Heart left ventricle (tissue), 16 donors: ENCODE data around the gene OR52E1. TPM values are rescaled to one million over a fixed set of nuclear protein-coding genes. Genes with fewer than 3 reads are reported as not detected.

Experiments used
- ATAC-seq, 4 donors: fragments of 200-7000 bp; cut with Tn5 transposase; one replicate each; pipeline ENCODE4 v1.9.1; 2020 to 2022; ENCODE audit warnings: moderate library complexity in 4 of 4, mild to moderate bottlenecking in 3 of 4, moderate number of reproducible peaks in 1 of 4
- DNase-seq, 5 donors: peaks; one replicate each; pipeline ENCODE4 v3.0.0-alpha.2; 2020
- H3K27ac ChIP-seq, 12 donors: fragments of 200-600 bp; sonication (generic) in 4 of 12; one replicate each; pipeline versions ENCODE4 v1.5.0 to v1.8.0; 2016 to 2022; ENCODE audit warnings: mild to moderate bottlenecking in 2 of 12
- H3K27me3 ChIP-seq, 9 donors: fragments of 200-600 bp; sonication (generic) in 2 of 9; one replicate each; pipeline versions ENCODE4 v1.5.1 to v1.8.0; 2016 to 2022; ENCODE audit warnings: mild to moderate bottlenecking in 3 of 9
- H3K36me3 ChIP-seq, 9 donors: fragments of 200-600 bp; sonication (generic) in 2 of 9; one replicate each; pipeline versions ENCODE4 v1.5.0 to v1.8.0; 2018 to 2022; ENCODE audit warnings: mild to moderate bottlenecking in 2 of 9
- H3K4me1 ChIP-seq, 12 donors: fragments of 200-600 bp; sonication (generic) in 4 of 12; one replicate each; pipeline versions ENCODE4 v1.5.0 to v1.8.0; 2016 to 2022; ENCODE audit warnings: mild to moderate bottlenecking in 3 of 12
- H3K4me3 ChIP-seq, 12 donors: fragments of 200-600 bp; sonication (generic) in 4 of 12; one replicate each; pipeline versions ENCODE4 v1.5.0 to v1.8.0; 2017 to 2022; ENCODE audit warnings: mild to moderate bottlenecking in 9 of 12, moderate library complexity in 4 of 12
- H3K9me3 ChIP-seq, 12 donors: fragments of 200-600 bp; sonication (generic) in 4 of 12; one replicate each; pipeline versions ENCODE4 v1.5.0 to v1.8.0; 2016 to 2022; ENCODE audit warnings: mild to moderate bottlenecking in 1 of 12
- POLR2A ChIP-seq, 2 donors: fragments of 450-650 bp; IDR thresholded peaks; one replicate each; pipeline ENCODE4 v1.6.1; 2017; ENCODE audit warnings: antibody characterized with exemption in 2 of 2, mild to moderate bottlenecking in 2 of 2, moderate library complexity in 2 of 2
- WGBS, 4 donors: extraction: QIAGEN DNeasy Blood & Tissue Kit in 2 of 4; methylation state at CpG; one replicate each; pipeline versions ENCODE4 v1.1.5 to v1.1.7; 2013 to 2018; 5-methylcytosine and 5-hydroxymethylcytosine counted together
- intact Hi-C, 10 donors: fragments of 100-400 bp; cut with DNase I; formaldehyde crosslinking; loops; one replicate each; pipeline versions ENCODE4 v1.11.1 to v1.14.2; 2022
- polyA plus RNA-seq, 2 donors: library from polyadenylated mRNA; stranded (reverse); fragments of 200-250 nt; gene quantifications; one replicate each; pipeline ENCODE4 v1.2.3, GENCODE V29; 2013
- total RNA-seq, 9 donors: library from RNA; depleted of rRNA in 2 of 9; stranded (reverse); fragments of >200 nt in 2 of 9; fragmentation: NEBNext Ultra II Directional in 3 of 9; extraction: Animal tissue kit (Norgen Biotek cat#: 25700) in 3 of 9; gene quantifications; one replicate each; pipeline versions ENCODE4 v1.1.0 to v1.2.4, GENCODE V29; 2016 to 2023
- TF ChIP-seq, protein P1 (sequence below), 12 donors: fragments of 200-600 bp; sonication (generic) in 4 of 12; IDR thresholded peaks; one replicate each; pipeline versions ENCODE4 v1.5.0 to v1.8.0; 2018 to 2022; ENCODE audit warnings: antibody characterized with exemption in 12 of 12, mild to moderate bottlenecking in 5 of 12
- donor health status: ischemic (EF 13 %, LVEDD 7.1; RV severe dilation, severe dysfunction).
- donor health status: healthy with polysubstance abuse.
- donor health status: DM: no; HTN: yes; CAD: no.
- donor health status: DM: no; HTN: no; CAD: no.
- donor health status: ischemic (EF 25% LVEDD 6.9; RV normal size, moderate dysfunction).
- donor health status: ischemic (EF 25% LVEDD 5.7; RV mildly dilated, moderate dysfunction).
- donor health status: healthy.
- donor health status: DM: yes; HTN: yes; CAD: no.
- donor health status: ischemic (EF 35%, LVEDD 5.7; RV mildly dilated, moderate dysfunction).
- donor health status: nonischemic (EF 11% LVEDD 7.7; RV severe dilation, severe dysfunction).
- donor health status: DM: yes; HTN: yes; CAD: no.
- donor health status: PGD.
- donor health status: ischemic (EF 29% LVEDD 5.4; RV normal size, mild dysfunction).
- donor health status: nonischemic (EF 23%, LVEDD 6.1; RV moderate dilation, normal function).

OR52E1 gene
- total and polyA plus RNA-seq, 11 donors = not detected

DNA sequence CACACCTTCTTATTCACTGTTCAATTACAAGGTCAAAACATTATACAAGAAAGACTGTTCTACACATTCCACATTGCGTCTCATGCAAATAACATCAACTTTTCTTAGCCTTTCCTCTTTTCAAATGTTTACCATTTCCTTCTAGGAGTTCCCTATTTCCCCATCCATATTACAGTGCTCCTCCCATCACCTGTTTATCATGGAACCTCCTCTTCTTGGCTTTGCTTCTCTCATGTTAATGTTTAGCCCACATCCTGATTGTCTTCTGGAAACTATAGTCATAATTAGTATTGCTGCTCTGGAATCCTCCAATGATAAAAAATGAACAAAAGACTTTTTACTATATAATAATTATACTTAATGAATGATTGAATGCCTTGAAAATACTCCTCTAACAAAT lies 21.3 kb downstream of the OR52E1 start:
- ATAC-seq (no peak), DNase-seq (no peak)
- Histone ChIP-seq H3K36me3 (no peaks in the 10 kb centered on the region), H3K4me1 (no peaks in the 10 kb centered on the region), H3K4me3 (no peak overlapping the region), H3K27me3 (no peaks in the 10 kb centered on the region), H3K9me3 (no peaks in the 10 kb centered on the region), H3K27ac (no peak overlapping the region)
- intact Hi-C loops = no loop called here
- 87 to 90% (median 88%) methylated on average over 1 of the region's 1 CpG for WGBS, 4 donors
- TF ChIP-seq, protein P1, sequence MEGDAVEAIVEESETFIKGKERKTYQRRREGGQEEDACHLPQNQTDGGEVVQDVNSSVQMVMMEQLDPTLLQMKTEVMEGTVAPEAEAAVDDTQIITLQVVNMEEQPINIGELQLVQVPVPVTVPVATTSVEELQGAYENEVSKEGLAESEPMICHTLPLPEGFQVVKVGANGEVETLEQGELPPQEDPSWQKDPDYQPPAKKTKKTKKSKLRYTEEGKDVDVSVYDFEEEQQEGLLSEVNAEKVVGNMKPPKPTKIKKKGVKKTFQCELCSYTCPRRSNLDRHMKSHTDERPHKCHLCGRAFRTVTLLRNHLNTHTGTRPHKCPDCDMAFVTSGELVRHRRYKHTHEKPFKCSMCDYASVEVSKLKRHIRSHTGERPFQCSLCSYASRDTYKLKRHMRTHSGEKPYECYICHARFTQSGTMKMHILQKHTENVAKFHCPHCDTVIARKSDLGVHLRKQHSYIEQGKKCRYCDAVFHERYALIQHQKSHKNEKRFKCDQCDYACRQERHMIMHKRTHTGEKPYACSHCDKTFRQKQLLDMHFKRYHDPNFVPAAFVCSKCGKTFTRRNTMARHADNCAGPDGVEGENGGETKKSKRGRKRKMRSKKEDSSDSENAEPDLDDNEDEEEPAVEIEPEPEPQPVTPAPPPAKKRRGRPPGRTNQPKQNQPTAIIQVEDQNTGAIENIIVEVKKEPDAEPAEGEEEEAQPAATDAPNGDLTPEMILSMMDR (IDR thresholded peaks at IDR 0.05) = no peak
- TF ChIP-seq POLR2A (IDR thresholded peaks at IDR 0.05) = no peak

DNA sequence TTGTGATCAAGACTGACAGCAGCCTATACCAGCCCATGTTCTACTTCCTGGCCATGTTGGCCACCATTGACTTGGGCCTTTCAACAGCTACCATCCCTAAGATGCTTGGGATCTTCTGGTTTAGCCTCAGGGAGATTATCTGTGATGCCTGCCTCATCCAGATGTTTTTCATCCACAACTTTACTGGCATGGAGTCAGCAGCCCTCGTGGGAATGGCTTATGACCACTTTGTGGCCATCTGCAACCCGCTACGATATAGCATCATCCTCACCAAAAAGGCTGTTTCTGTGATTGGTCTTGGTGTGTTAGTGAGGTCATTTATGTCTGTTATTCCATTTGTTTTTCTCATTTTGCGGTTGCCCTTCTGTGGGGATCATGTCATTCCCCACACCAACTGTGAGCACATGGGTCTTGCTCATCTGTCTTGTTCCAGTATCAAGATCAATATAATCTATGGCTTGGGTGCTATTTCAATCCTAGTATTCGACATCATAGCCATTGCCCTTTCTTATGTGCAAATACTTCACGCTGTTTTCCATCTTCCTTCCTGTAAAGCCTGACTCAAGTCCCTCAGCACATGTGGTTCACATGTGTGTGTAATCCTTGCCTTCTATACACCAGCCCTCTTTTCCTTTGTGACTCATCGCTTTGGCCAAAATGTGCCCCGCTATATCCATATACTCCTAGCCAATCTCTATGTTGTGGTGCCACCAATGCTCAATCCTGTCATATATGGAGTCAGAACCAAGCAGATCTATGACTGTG lies 23.6 kb downstream of the OR52E1 start:
- DNase-seq (no peak), ATAC-seq (no peak)
- Histone ChIP-seq H3K27me3 (no peaks in the 10 kb centered on the region), H3K27ac (no peak overlapping the region), H3K4me1 (no peaks in the 10 kb centered on the region), H3K36me3 (no peaks in the 10 kb centered on the region), H3K9me3 (no peaks in the 10 kb centered on the region), H3K4me3 (no peak overlapping the region)
- TF ChIP-seq, protein P1 (IDR thresholded peaks at IDR 0.05) = no peak
- TF ChIP-seq POLR2A (IDR thresholded peaks at IDR 0.05) = no peak
- 75 to 82% (median 80%) methylated on average over 8 of the region's 8 CpGs for WGBS, 4 donors
- intact Hi-C loops = no loop called here

- TF ChIP-seq, protein P1 (IDR thresholded peaks at IDR 0.05) = no peak
- no peak for TF ChIP-seq POLR2A (IDR thresholded peaks at IDR 0.05)
- no peaks in the 10 kb centered on the region for H3K9me3 ChIP-seq
- no peaks in the 10 kb centered on the region for H3K27me3 ChIP-seq
- H3K4me3 ChIP-seq = no peak overlapping the region
- DNase-seq (no peak), ATAC-seq (no peak)
- H3K36me3 ChIP-seq = no peaks in the 10 kb centered on the region
- intact Hi-C loops = no loop called here
- H3K27ac ChIP-seq = no peak overlapping the region
- WGBS, 4 donors = 64 to 71% (median 68%) methylated on average over 2 of the region's 2 CpGs
- H3K4me1 ChIP-seq = no peaks in the 10 kb centered on the region
Measured at GRCh38 chr11:5096011-5096410, 26.6 kb downstream of the OR52E1 start.

- ATAC-seq = no peak
- intact Hi-C loops = no loop called here
- 26 to 73% (median 37%) methylated on average over 2 of the region's 2 CpGs for WGBS, 4 donors
- Histone ChIP-seq H3K36me3 (no peaks in the 10 kb centered on the region), H3K9me3 (no peaks in the 10 kb centered on the region), H3K4me3 (no peak overlapping the region), H3K27ac (no peak overlapping the region), H3K27me3 (peaks cover 0 to 5% (median 0%) of the 10 kb centered on the region in 9 donors), H3K4me1 (no peaks in the 10 kb centered on the region)
- no peak for DNase-seq
- TF ChIP-seq, protein P1 (IDR thresholded peaks at IDR 0.05) = no peak
- no peak for TF ChIP-seq POLR2A (IDR thresholded peaks at IDR 0.05)
Measured at GRCh38 chr11:5102246-5102645, 32.9 kb downstream of the OR52E1 start.
